DMS153 treated with DMSO at 0.1 percent for 48 hours (cell line): ENCODE data around the gene SNTG2.
"Not testable (repeated sequence)": the region's sequence is repeated elsewhere in the genome, so short reads cannot be mapped to it uniquely, and the experiment has no call there.

Experiments
- DNase-seq: peaks from one replicate; lab custom pipeline; 2025; ENCODE audit not compliant: unreplicated experiment; lab: John Stamatoyannopoulos, UW

SNTG2 gene

GRCh38 chr2:1170711-1171110, 220.1 kb downstream of the SNTG2 start:
- no peak for DNase-seq

DNA sequence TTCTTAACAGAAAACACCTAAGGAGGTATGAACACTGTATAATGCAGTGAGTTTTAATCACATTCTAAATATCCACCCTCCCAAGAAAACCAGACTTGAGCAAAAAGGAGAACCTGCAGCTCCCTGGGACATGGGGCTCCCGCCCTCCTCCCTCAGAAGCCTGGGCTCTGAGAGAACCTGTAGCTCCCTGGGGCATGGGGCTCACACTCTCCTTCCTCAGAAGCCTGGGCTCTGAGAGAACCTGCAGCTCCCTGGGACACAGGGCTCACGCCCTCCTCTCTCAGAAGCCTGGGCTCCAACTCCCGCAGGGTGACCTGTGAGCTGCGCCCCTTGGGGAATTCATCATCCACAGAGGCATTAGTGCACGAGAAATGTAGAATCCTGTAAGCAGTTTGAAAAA, 222.9 kb downstream of the SNTG2 start:
- DNase-seq: no peak

DNA sequence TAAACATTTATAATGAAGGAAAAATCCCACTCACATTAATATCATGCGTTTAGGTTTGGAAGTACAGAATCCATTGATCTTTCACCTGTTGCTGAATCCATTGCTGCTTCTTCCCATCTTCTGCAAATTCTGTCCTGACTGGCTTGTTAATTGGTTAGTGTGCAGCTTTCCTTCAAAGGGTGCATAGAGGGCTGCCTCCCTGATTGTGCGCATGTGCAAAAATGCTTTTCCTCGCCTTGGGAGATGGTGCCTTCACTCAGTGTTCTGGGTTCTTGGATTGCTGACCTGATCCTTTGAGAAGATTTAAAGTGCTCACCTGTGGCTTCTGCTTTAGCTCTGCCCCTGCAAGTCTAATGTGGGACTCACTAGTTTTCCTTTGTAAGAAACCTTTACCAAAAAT, 231.2 kb downstream of the SNTG2 start:
- no peak for DNase-seq

DNA sequence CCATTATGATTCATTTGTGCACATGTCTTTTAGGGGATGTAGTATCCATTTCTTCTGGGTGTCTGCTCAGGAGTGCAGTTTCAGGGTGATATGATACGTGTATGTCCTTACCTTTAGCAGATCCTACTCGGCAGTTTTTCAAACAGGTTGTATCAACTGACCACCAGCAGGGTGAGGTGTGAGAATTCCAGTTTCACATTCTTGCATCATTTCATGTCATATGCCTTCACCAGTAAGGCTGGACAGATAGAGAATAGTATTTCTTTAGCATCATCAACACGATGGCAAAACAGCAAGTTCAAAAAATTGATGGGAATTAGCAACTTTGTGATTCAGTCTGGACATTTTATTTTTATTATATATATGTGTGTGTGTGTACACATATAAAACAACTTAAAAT, 232.7 kb downstream of the SNTG2 start:
- no peak for DNase-seq

DNA sequence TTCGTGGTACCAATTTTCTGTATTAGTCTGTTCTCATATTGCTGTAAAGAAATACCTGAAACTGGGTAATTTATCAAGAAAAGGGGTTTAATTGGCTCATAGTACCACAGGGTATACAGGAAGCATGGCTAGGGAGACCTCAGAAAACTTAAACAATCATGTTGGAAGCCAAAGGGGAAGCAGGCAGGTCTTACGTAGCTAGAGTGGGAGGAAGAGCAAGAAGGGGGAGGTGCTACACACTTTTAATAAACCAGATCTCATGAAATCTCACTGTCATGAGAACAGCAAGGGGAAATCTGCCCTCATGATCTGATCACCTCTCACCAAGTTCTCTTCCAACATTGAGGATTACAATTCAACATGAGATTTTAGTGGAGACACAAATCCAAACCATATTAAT, 235.8 kb downstream of the SNTG2 start:
- DNase-seq: no peak

- DNase-seq: no peak
Observed at GRCh38 chr2:1187189-1187588, 236.5 kb downstream of the SNTG2 start.

DNA sequence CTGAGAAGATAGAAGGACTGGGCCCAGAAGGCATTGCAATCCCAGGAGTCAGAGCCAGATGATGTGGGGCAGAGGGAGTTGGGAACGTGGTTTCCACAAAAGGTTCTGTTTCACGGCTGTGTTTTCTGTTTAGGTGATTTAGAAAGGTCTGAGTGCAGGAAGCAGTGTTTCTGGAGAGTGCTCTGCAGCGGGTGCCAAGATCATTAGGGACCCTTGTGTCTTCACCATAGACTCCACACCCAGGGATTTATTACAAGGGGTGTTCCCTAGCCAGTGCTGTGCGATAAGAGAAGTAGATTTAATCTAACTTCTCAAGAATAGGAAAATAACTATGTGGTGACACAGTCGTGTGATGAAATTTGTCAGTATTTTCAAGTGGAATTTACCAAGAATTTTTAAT, 241.5 kb downstream of the SNTG2 start:
- DNase-seq: no peak

DNA sequence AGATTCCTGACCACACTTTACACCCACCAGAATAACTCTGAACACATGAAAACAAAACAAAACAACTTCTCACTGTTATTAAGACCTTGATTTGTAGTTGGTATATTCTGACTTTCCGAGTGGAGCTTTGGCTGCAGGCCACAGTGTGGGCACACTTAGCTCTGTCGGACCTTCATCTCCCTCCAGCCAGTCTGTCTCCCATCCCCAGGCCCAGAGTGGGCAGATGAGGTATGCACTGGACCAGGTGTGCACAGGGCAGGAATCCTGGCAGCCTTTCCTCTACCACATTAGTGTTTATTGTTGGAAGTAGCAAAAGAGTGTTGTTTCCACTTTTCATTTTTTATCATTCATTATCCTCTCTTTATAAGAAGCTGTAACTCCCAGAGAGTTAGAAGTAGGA, 243.2 kb downstream of the SNTG2 start:
- DNase-seq: no peak

DNA sequence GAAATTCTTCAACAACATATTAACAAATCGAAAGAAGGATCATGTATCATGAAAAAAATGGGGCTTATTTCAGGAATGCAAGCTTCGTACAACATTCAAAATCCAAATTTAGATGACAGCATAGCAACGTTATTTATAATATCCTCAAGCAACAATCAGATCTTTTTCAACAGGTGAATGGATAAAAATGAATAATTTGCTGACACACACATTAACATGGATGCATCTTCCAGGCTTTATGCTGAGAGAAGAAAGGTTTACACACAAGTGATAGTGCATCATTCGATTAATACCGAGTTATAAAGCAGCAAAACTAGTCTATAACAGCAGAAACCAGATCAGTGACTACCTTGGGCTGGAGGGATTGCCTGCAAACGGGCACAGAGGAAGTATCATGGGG, 253.1 kb downstream of the SNTG2 start:
- DNase-seq: no peak

- no peak for DNase-seq
Observed at GRCh38 chr2:1205853-1206252, 255.2 kb downstream of the SNTG2 start.

- no peak for DNase-seq
Observed at GRCh38 chr2:1207962-1208510, 257.4 kb downstream of the SNTG2 start.

DNA sequence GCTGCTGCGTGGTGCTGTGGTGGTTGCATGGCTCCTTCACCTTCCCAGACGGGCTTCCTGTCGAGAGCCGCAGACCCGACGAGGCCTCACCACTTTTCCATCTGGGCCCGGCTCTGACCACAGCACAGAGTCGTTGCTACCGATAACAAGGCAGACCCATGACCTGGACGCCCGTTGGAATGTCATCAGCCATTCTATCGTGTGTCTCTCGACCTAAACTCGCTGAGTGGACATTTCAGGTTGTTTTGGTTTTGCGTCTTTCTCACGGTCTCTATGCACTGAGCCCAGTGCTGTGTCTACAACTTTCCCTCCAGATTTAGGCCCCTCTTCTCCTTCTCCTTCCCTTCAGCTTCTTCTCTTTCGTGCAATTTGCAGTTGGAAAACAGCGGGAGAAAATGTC, 257.9 kb downstream of the SNTG2 start:
- no peak for DNase-seq

DNA sequence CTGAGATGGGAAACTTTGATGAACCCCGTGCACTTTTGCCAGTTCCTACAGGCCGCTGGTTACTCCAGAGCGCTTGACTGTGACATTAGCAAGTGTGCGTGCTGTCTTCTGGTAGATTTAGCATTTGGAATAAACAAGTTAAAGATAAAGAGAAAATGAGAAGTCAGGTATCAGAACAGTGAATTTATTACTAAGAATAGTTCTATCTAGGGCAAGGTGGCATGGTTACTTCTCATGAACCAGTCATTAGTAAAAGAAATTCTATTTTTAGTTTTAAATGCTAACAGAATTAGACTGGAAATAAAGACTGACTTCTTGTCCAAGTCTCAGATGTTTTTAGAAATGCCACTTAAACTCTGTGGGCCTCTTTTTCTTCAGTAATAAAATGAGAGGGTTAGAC, 258.6 kb downstream of the SNTG2 start:
- DNase-seq: no peak

DNA sequence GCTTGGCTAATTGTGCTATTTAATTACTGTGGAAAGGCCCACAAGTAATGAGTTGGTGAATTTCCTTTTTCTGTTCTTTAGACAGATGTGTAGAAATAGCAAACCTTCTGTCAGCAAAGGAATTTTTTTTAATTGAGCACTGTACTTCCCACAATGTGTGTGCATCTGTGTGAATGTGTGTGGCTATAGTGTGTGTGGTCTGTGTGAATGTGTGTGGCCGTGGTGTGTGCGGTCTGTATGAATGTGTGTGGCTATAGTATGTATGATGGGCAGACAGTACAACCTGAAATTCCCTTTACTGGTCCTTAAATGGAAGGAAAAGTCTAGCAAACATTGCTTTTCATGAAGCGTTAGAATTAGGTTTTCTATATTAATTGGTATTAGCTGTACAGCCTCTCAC, 259.1 kb downstream of the SNTG2 start:
- DNase-seq: no peak

DNA sequence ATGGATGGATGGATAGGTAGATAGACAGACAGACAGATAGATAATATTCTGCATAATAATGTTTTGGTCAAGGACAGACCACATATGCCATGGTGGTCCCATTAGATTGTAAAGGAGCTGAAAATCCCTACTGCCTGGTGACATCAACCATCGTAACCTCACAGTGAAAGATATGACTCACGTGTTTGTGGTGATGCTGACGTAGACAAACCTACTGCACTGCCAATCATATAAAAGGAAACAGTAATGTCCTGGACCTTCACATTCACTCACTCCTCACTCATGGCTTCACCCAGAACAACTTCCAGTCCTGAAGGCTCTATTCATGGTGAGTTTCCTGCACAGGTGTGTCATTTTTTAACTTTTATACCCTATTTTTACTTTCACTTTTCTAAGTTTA, 259.7 kb downstream of the SNTG2 start:
- DNase-seq: no peak

- no peak for DNase-seq
Observed at GRCh38 chr2:1219901-1220573, 269.4 kb downstream of the SNTG2 start.

GRCh38 chr2:1222056-1222455, 271.4 kb downstream of the SNTG2 start:
- no peak for DNase-seq

GRCh38 chr2:1223791-1224190, 273.1 kb downstream of the SNTG2 start:
- no peak for DNase-seq

GRCh38 chr2:1224901-1225300, 274.3 kb downstream of the SNTG2 start:
- peak; percentile 80 for DNase-seq

GRCh38 chr2:1226766-1227165, 276.1 kb downstream of the SNTG2 start:
- DNase-seq: peak; percentile 44

DNA sequence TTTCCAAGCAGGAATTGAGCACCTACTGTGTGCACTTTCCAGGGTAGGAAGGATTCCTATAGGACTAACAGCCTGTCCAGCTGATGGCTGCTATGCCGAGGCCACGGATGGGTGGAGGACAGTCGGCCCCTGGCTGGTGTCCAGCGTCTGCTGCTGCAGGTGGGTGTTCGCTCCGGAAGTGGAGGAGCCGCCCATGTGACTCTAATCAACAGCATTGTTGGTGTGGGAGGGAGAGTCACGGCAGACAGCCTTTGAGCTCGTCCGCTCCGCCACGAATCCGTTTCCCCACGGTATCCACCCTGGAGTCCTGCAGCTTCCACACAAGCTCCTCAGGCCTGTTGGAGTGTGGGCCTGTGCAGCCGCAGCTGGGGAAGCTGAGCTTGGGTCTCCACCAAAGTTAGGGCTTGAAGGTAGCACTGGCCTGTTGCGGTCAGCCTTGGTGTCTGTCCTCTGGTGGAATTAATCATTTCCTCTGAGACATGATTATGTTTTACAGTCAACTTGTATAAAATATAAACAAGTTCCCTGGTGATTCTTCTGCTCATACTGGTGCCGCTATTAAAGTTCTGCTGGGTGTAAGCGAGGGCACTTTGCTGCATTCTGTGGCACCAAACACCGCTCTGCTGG, 276.7 kb downstream of the SNTG2 start:
- peak; percentile 39 for DNase-seq

DNA sequence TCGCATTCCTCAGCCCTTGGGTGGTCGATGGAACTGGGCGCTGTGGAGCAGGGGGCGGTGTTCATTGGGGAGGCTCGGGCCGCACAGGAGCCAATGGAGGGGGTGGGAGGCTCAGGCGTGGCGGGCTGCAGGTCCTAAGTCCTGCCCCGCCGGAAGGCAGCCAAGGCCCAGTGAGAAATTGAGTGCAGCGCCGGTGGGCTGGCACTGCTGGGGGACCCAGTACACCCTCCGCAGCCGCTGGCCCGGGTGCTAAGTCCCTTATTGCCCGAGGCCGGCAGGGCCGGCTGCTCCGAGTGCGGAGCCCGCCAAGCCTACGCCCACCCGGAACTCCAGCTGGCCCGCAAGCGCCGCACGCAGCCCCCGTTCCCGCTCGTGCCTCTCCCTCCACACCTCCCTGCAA, 278.9 kb downstream of the SNTG2 start:
- not testable (repeated sequence) for DNase-seq
